ENCODE data around the gene ZDHHC9. TPM values are rescaled to one million over a fixed set of nuclear protein-coding genes. Genes with fewer than 3 reads are reported as not detected.

Gene ZDHHC9
- total RNA-seq, 4 donors from 2014 or later, result 16.5 to 78.3 (median 60.6) TPM

DNA sequence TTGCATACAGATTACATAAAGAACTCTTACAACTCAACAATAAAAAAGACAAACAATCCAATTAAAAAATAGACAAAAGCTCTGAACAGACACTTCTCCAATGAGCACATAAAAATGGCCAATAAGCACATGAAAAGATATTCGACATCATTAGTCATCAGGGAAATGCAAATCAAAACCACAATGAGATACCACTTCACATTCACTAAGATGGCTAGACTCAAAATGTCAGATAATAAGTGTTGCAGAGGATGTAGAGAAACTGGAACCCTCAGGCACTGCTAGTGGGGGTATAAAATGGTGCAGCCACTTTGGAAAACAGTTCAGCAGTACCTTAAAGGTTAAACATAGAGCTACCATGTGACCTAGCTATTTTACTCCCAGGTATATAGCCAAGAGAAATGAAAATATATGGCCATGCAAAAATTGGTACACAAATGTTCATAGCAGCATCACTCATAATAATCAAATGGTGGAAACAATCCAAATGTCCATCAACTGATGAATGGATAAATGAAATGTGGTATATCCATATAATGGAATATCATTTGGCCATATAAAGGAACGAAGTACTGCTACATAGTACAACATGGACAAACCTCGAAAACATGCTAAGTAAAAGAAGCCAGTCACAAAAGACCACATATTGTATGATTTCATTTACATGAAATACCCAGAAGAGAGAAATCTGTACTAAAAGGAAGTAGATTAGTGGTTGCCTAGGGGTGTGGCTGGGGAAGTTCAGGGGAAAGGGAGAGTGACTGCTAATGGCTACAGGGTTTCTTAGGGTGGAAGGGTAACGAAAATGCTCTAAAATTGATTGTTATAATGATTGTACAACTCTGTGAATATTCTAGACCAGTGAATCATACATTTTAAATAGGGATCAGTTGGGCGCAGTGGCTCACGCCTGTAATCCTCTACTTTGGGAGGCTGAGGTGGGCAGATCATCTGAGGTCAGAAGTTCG, 34.6 kb downstream of the ZDHHC9 start:
- no peaks in the 10 kb centered on the region for H3K9me3 ChIP-seq
- H3K27me3 ChIP-seq, result no peaks in the 10 kb centered on the region
- peaks cover 0 to 16% (median 0%) of the 10 kb centered on the region in 3 donors for H3K36me3 ChIP-seq
- DNase-seq, result no peak
- H3K4me3 ChIP-seq, result no peak overlapping the region
- TF ChIP-seq, protein P1, sequence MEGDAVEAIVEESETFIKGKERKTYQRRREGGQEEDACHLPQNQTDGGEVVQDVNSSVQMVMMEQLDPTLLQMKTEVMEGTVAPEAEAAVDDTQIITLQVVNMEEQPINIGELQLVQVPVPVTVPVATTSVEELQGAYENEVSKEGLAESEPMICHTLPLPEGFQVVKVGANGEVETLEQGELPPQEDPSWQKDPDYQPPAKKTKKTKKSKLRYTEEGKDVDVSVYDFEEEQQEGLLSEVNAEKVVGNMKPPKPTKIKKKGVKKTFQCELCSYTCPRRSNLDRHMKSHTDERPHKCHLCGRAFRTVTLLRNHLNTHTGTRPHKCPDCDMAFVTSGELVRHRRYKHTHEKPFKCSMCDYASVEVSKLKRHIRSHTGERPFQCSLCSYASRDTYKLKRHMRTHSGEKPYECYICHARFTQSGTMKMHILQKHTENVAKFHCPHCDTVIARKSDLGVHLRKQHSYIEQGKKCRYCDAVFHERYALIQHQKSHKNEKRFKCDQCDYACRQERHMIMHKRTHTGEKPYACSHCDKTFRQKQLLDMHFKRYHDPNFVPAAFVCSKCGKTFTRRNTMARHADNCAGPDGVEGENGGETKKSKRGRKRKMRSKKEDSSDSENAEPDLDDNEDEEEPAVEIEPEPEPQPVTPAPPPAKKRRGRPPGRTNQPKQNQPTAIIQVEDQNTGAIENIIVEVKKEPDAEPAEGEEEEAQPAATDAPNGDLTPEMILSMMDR (IDR thresholded peaks at IDR 0.05), result no peak
- TF ChIP-seq POLR2A (IDR thresholded peaks at IDR 0.05), result no peak
- H3K27ac ChIP-seq, result no peak overlapping the region
- no peaks in the 10 kb centered on the region for H3K4me1 ChIP-seq

DNA sequence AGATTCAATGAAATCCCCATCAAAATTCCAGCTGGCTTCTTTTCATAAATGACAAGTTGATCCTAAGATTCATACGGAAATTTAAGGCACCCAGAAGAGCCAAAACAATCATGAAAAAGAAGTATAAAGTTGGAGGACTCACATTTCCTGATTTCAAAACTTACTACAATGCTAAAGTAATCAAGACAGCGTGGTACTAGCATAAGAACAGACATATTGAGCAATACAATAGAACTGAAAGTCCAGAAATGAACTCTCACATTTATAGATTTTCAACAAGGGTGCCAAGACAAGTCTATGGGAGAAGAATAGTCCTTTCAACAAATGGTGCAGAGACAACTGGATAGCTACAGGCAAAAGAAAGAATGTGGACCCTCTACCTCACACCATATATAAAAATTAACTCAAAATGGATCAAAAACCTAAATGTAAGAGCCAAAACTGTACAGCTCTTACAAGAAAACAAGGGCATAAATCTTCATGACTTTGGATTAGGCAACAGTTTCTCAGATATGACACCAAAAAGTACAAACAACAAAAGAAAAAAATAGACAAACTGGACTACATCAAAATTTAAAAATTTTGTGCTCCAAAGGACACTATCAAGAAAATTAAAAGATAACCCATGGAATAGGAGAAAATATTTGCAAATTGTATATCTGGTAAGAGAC, 35.4 kb downstream of the ZDHHC9 start:
- TF ChIP-seq, protein P1 (IDR thresholded peaks at IDR 0.05), result no peak
- TF ChIP-seq POLR2A (IDR thresholded peaks at IDR 0.05), result no peak
- H3K9me3 ChIP-seq, result no peaks in the 10 kb centered on the region
- H3K4me1 ChIP-seq, result no peaks in the 10 kb centered on the region
- no peak overlapping the region for H3K27ac ChIP-seq
- peaks cover 0 to 16% (median 0%) of the 10 kb centered on the region in 3 donors for H3K36me3 ChIP-seq
- no peaks in the 10 kb centered on the region for H3K27me3 ChIP-seq
- DNase-seq, result no peak
- H3K4me3 ChIP-seq, result no peak overlapping the region

DNA sequence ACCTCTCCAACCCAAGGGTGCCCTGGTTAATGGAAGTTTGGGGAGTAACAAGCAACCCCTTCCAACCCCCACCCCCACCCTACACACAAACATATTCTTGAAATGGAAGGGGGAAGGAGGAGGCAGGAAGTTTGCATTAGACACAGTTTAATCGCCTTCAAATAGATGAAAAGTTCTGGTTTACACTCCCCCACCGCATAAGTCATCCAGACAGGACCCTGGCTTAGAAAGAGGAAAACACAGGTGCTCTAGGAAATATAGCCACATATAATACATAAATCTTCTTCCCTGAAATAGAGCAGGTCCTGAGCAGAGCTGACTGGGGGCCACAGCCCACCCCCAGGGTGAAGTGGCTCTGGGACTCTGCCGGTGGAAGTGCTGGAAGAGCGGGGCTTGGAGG, 38.9 kb downstream of the ZDHHC9 start:
- Histone ChIP-seq H3K27ac (no peak overlapping the region), H3K9me3 (no peaks in the 10 kb centered on the region), H3K27me3 (no peaks in the 10 kb centered on the region), H3K36me3 (peaks cover 0 to 8% (median 0%) of the 10 kb centered on the region in 3 donors), H3K4me3 (no peak overlapping the region), H3K4me1 (no peaks in the 10 kb centered on the region)
- TF ChIP-seq, protein P1 (IDR thresholded peaks at IDR 0.05), result no peak
- no peak for TF ChIP-seq POLR2A (IDR thresholded peaks at IDR 0.05)
- no peak for DNase-seq

DNA sequence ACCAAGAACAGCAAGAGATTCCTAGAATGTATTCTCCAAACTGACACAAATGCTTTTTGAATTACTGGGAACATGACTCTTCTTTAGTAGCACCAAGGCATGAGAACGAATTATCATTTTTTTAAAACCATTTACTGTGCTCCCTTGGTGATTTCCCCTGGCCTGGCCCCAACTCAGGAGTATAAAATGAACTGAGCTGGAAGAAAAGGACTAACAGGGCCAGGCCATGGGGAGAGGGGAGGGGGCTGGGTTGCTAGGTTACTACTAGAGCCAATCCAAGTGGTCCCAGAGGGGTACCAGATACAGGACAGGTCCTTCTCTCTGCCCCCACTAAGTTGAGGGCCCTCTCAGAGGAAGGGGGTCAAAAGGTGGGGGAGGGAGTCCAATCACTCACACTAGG, 40.8 kb downstream of the ZDHHC9 start:
- H3K27ac ChIP-seq, result no peak overlapping the region
- H3K27me3 ChIP-seq, result no peaks in the 10 kb centered on the region
- peaks cover 0 to 8% (median 0%) of the 10 kb centered on the region in 3 donors for H3K36me3 ChIP-seq
- TF ChIP-seq, protein P1 (IDR thresholded peaks at IDR 0.05), result no peak
- no peak for TF ChIP-seq POLR2A (IDR thresholded peaks at IDR 0.05)
- no peak for DNase-seq
- H3K9me3 ChIP-seq, result no peaks in the 10 kb centered on the region
- H3K4me1 ChIP-seq, result no peaks in the 10 kb centered on the region
- H3K4me3 ChIP-seq, result no peak overlapping the region

DNA sequence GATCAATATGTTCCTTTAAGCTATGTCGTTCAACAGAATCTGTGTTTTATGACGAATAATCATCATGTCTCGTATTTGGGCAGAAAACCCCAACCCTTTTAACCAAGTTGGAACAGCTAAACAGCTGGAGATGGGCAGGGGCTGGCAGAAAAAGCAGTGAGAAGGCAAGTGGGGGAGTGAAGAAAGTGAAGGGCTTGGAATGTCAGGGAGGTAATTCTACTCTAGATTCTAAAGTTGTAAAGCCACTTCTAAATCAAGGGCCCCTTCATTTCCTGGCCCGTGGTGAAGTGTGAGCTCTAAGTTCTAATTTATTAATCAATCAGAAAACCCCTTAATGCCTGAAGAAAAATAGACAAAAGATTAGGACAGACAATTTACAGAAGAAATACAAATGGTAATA, 43.5 kb downstream of the ZDHHC9 start:
- TF ChIP-seq, protein P1 (IDR thresholded peaks at IDR 0.05), result no peak
- TF ChIP-seq POLR2A (IDR thresholded peaks at IDR 0.05), result no peak
- Histone ChIP-seq H3K4me3 (no peak overlapping the region), H3K36me3 (no peaks in the 10 kb centered on the region), H3K27me3 (no peaks in the 10 kb centered on the region), H3K9me3 (no peaks in the 10 kb centered on the region), H3K27ac (no peak overlapping the region), H3K4me1 (no peaks in the 10 kb centered on the region)
- DNase-seq, result no peak

Data from Peyer's patch (tissue), 4 donors.